Activated CD8-positive, alpha-beta T cell treated with anti-CD3 and anti-CD28 coated beads, Interleukin-2, amount 10 ng/mL, durations not matched to agents 7 days and 5 days (primary cell): ENCODE results near the gene CALD1. TPM values are rescaled to one million over a fixed set of nuclear protein-coding genes. Genes with fewer than 3 reads are reported as not detected.

Source experiments
- ATAC-seq: fragments of 150-1000 bp; cut with Tn5 transposase; one replicate; pipeline ENCODE4 v1.10.0; 2021; ENCODE audit warnings: moderate library complexity
- CTCF ChIA-PET: fragments of 350-600 bp; sonication (Branson Sonifier 250); formaldehyde crosslinking; loops from one replicate; lab custom pipeline; 2021; ENCODE audit warnings: antibody characterized with exemption; lab: Charles Lee
- POLR2A ChIA-PET: fragments of 350-600 bp; sonication (Branson Sonifier 250); formaldehyde crosslinking; loops from one replicate; lab custom pipeline; 2021; ENCODE audit warnings: antibody characterized with exemption; lab: Charles Lee
- DNase-seq: peaks from one replicate; pipeline ENCODE4 v3.0.0-alpha.2; 2020
- H3K27ac Mint-ChIP-seq: one replicate; pipeline ENCODE4 v1.8.0; 2021; ENCODE audit warnings: mild to moderate bottlenecking, mixed read lengths
- H3K27me3 Mint-ChIP-seq: one replicate; pipeline ENCODE4 v1.8.0; 2021; ENCODE audit warnings: low read depth, mixed read lengths
- H3K36me3 Mint-ChIP-seq: one replicate; pipeline ENCODE4 v1.8.0; 2021; ENCODE audit warnings: low read depth, mixed read lengths
- H3K4me1 Mint-ChIP-seq: one replicate; pipeline ENCODE4 v1.8.0; 2021; ENCODE audit warnings: low read depth, mixed read lengths
- H3K4me3 Mint-ChIP-seq: one replicate; pipeline ENCODE4 v1.8.0; 2021; ENCODE audit warnings: mild to moderate bottlenecking, mixed read lengths
- H3K9me3 Mint-ChIP-seq: one replicate; pipeline ENCODE4 v1.8.0; 2022; ENCODE audit warnings: mixed read lengths; ENCODE audit not compliant: insufficient read depth
- total RNA-seq, 2 experiments: library from RNA; stranded (reverse); gene quantifications; one replicate each; pipeline ENCODE4 v1.2.3, GENCODE V29; 2021

Gene CALD1
- total RNA-seq, 2 experiments from 2014 or later: 0.55 TPM; not detected in 1

DNA sequence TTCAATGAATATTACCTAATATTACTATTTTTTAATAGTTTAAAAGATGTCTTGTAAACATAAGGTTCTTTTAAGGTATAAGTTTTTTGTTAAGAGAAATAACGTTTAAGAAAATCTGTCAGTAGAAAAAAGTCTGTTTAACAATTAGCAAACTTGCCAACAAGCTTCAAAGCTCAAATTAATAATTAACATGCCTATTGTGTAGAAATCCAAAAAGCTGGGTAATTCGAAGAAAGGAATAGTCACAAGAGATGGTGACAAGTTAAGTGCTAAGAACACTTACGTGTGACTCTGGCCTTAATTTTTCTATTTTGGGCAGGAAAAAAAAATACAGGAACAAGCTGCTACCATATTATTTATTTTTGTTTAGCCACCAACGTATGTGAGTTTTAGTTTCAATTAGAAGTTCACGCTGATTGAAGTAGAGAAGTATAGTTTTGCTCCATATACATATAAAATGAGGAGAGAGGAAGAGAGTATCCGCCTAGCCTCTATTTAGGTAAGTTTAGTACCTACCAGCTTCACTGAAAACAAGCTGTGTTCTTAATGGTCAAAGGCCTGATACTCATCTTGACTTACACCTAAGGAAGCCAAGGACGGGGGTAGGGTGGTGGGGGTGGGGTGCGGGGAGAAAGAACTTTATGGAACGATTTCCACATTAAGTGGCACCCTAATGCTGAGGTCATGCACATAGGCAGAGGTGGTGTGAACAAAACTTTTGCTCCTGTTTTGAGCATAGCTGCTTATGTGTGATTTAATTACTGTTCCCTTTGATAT, 163.4 kb downstream of the CALD1 start:
- POLR2A ChIA-PET: no interaction called here
- no peak for ATAC-seq

DNA sequence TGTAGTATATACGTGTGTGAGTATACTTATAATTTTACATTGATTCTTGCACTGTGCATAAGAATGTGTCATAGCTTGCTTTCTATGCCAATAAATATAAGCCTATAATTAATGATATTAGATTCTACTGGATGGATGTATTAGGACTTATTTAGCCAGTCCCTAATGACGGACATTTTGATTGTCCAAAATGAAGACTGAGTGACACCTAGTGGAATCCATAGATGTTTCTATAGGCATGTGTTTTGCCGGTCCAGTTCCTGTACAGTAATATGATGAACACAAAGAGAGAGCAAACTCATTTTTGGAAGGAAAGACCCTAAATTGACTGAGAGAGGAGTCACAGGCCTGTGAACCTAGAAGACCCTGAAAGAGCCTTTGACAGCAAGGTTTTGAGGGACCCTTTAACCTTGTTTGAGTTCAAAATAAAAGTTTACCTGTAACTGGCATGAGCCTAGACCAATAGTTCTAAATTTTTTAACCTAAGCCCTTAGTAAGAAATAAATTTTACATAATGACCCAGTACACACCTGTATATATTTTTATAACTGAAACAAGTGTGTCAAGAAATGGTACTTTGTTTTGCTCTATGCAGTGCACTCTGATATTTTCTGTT, 164.5 kb downstream of the CALD1 start:
- DNase-seq (no peak), ATAC-seq (no peak)
- H3K9me3 Mint-ChIP-seq: no peaks in the 10 kb centered on the region
- no peaks in the 10 kb centered on the region for H3K27me3 Mint-ChIP-seq
- H3K27ac Mint-ChIP-seq: no peak overlapping the region
- H3K4me3 Mint-ChIP-seq: no peak overlapping the region
- POLR2A ChIA-PET: no interaction called here
- CTCF ChIA-PET: interaction anchor here (1.2 kb wide), 1 partner anchor 298 kb away, joined by 4 read pairs; the partner anchor contains the start of gene BPGM
- peaks cover 3% of the 10 kb centered on the region for H3K4me1 Mint-ChIP-seq
- H3K36me3 Mint-ChIP-seq: no peaks in the 10 kb centered on the region

More for the DNA sequence above, 163.4 kb downstream of the CALD1 start:
- CTCF ChIA-PET: interaction anchor here (0.8 to 1.2 kb wide), 2 partner anchors 253 to 297 kb away, joined by 4 read pairs; partner anchors contain the start of gene BPGM
- Mint-ChIP-seq H3K4me1 (peaks cover 3% of the 10 kb centered on the region), H3K36me3 (no peaks in the 10 kb centered on the region), H3K9me3 (no peaks in the 10 kb centered on the region), H3K4me3 (no peak overlapping the region), H3K27me3 (no peaks in the 10 kb centered on the region), H3K27ac (no peak overlapping the region)
- DNase-seq: no peak

DNA sequence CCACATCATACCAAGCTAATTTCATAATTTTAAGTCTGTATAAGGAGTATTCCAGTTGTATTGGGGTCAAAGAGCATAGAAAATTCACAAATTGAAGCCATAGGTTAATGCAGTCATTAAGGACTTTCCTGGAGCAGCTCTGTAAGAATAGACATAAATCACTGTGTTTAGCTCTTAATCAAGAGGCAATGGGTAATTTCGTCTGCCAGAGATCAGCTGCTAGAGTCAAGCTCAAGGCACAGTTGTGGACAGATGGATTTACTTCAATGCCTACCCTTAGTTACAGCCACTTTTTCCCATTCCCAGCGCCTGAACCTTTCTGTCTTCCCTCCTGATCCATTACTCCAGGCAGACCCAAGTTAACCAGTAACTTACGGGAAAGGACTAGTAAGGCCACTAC, 166.3 kb downstream of the CALD1 start:
- H3K4me3 Mint-ChIP-seq: no peak overlapping the region
- POLR2A ChIA-PET: interaction anchor here (0.5 kb wide), 1 partner anchor 134 kb away, joined by 3 read pairs; no protein-coding TSS in a partner anchor

DNA sequence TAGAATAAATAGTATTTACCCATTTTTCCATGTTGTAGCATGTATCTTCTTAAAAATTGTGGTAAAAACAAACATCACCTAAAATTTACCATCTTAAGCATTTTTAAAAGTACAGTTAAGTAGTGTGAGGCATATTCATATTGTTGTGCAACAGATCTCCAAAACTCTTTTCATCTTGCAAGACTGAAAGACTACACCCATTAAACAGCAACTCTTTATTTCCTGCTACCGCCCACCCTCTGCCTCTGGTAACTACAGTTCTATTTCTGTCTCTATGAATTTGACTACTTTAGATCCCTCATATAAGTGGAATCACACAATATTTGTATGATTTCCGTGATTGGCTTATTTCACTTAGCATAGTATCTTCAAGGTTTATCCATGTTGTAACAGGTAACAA, 166.8 kb downstream of the CALD1 start:
- H3K27ac Mint-ChIP-seq: no peak overlapping the region
- H3K4me3 Mint-ChIP-seq: no peak overlapping the region
- ATAC-seq (no peak), DNase-seq (no peak)
- H3K36me3 Mint-ChIP-seq: no peaks in the 10 kb centered on the region
- no peaks in the 10 kb centered on the region for H3K9me3 Mint-ChIP-seq
- ChIA-PET CTCF (interaction anchor here (0.9 kb wide), 1 partner anchor 314 kb away, joined by 3 read pairs; no protein-coding TSS in a partner anchor), POLR2A (interaction anchor here (0.5 kb wide), 1 partner anchor 133 kb away, joined by 3 read pairs; no protein-coding TSS in a partner anchor)
- H3K4me1 Mint-ChIP-seq: peaks cover 3% of the 10 kb centered on the region
- no peaks in the 10 kb centered on the region for H3K27me3 Mint-ChIP-seq

More for the DNA sequence above, 166.3 kb downstream of the CALD1 start:
- CTCF ChIA-PET: interaction anchor here (0.9 to 1.4 kb wide), 4 partner anchors 38 to 314 kb away, joined by 3 to 5 read pairs (median 4); no protein-coding TSS in a partner anchor
- H3K9me3 Mint-ChIP-seq: no peaks in the 10 kb centered on the region
- peaks cover 3% of the 10 kb centered on the region for H3K4me1 Mint-ChIP-seq
- H3K36me3 Mint-ChIP-seq: no peaks in the 10 kb centered on the region
- DNase-seq (no peak), ATAC-seq (no peak)
- H3K27me3 Mint-ChIP-seq: no peaks in the 10 kb centered on the region
- no peak overlapping the region for H3K27ac Mint-ChIP-seq

DNA sequence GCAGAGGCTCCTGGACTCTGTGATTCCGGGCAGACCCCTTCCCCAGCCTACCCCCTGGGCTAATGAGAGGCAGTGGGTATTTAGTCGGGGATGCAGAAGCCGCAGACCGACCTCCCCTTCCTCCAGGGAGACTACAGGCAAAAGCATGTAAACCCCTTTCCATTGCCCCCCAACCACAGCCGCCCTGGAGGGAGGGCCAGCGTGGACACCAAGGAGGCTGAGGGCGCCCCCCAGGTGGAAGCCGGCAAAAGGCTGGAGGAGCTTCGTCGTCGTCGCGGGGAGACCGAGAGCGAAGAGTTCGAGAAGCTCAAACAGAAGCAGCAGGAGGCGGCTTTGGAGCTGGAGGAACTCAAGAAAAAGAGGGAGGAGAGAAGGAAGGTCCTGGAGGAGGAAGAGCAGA, 167.9 kb downstream of the CALD1 start:
- Mint-ChIP-seq H3K27me3 (no peaks in the 10 kb centered on the region), H3K9me3 (no peaks in the 10 kb centered on the region), H3K4me1 (peaks cover 3% of the 10 kb centered on the region), H3K27ac (no peak overlapping the region), H3K36me3 (no peaks in the 10 kb centered on the region), H3K4me3 (no peak overlapping the region)
- ChIA-PET CTCF (no interaction called here), POLR2A (no interaction called here)
- DNase-seq (no peak), ATAC-seq (no peak)

DNA sequence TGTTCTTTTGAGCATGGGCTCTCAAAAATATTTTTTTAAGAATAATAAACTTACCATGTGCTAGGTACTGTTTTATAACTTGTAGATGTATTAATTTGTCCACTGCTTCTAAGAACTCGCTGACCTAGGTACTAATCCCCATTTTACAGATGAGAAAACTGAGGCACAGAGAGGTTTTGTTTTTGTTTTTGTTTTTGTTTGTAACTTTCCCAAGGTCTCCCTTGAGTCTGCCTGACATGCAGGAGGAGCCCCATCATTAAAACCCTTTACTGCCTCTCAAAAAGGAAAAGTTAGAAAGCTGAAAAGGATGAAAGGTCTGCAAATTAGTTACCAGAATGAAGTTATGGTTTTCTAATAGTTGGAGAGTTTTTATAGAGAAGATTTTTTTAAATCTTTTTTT, 168.4 kb downstream of the CALD1 start:
- Mint-ChIP-seq H3K4me3 (no peak overlapping the region), H3K4me1 (peaks cover 3% of the 10 kb centered on the region), H3K27me3 (no peaks in the 10 kb centered on the region), H3K9me3 (no peaks in the 10 kb centered on the region), H3K27ac (no peak overlapping the region), H3K36me3 (no peaks in the 10 kb centered on the region)
- DNase-seq (no peak), ATAC-seq (no peak)
- CTCF ChIA-PET: interaction anchor here (4.9 kb wide), 1 partner anchor 314 kb away, joined by 15 read pairs; no protein-coding TSS in a partner anchor
- POLR2A ChIA-PET: no interaction called here

DNA sequence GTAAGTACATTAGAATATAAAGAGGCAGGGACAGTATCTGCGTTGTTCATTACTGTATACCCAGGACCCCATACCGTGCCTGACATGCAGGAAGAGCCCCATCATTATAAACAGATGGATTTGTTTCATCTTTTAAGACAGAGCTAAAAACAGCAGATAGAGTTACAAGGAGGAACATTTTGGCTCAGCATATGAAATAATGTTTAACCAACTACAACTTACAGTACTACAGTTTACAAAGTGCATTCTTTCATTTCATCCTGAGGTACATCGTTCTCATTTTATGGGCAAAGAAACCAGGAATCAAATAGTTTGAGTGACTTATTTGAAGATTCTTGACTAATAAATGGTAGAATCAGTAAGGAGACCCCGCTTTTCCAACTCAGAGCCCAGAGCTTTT, 168.8 kb downstream of the CALD1 start:
- Mint-ChIP-seq H3K27ac (no peak overlapping the region), H3K4me1 (peaks cover 3% of the 10 kb centered on the region), H3K27me3 (no peaks in the 10 kb centered on the region), H3K36me3 (no peaks in the 10 kb centered on the region), H3K9me3 (no peaks in the 10 kb centered on the region), H3K4me3 (no peak overlapping the region)
- no peak for ATAC-seq
- DNase-seq: no peak
- ChIA-PET POLR2A (no interaction called here), CTCF (interaction anchor here (4.9 kb wide), 1 partner anchor 315 kb away, joined by 15 read pairs; no protein-coding TSS in a partner anchor)

DNA sequence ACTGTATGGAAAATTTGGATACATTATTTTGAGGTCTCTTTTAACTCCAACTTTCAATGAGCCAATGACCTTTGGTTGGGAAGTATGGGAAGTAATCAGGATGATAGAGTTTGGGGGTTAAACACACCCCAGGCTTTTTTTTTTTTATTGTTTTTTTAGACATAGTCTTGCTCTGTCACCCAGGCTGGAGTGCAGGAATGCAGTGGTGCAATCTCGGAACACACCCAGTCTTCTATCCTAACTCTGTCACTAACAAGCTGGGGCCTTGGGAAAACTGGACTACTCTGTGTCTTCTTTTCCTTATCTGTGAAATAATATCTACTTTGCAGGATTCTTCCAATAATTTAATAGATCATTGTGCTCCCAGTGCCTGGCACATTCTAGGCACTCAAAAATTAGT, 169.3 kb downstream of the CALD1 start:
- no peak for ATAC-seq
- Mint-ChIP-seq H3K27me3 (no peaks in the 10 kb centered on the region), H3K4me1 (peaks cover 3% of the 10 kb centered on the region), H3K36me3 (no peaks in the 10 kb centered on the region), H3K27ac (no peak overlapping the region), H3K9me3 (no peaks in the 10 kb centered on the region), H3K4me3 (no peak overlapping the region)
- CTCF ChIA-PET: interaction anchor here (4.9 kb wide), 1 partner anchor 315 kb away, joined by 15 read pairs; no protein-coding TSS in a partner anchor
- DNase-seq: no peak
- POLR2A ChIA-PET: no interaction called here

DNA sequence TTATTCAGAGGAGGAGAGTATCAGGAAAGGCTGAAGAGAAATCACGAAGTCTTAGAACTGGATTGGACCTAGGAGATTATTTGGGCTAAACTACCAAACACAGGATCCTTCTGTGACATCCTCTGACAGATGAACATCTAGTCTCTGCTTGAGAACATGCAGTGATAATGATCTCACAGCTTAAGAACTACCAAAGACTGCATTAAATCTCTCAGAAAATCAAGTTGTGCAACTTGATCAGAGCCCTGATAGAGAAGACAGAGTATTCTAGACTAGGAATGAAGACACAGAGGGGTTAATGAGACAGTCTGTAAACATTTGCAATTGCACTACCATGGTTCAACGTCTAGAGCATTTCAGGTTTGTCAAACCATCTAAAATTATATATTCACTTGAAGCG, 169.7 kb downstream of the CALD1 start:
- ChIA-PET POLR2A (no interaction called here), CTCF (interaction anchor here (4.9 kb wide), 1 partner anchor 316 kb away, joined by 15 read pairs; no protein-coding TSS in a partner anchor)
- no peak for ATAC-seq

DNA sequence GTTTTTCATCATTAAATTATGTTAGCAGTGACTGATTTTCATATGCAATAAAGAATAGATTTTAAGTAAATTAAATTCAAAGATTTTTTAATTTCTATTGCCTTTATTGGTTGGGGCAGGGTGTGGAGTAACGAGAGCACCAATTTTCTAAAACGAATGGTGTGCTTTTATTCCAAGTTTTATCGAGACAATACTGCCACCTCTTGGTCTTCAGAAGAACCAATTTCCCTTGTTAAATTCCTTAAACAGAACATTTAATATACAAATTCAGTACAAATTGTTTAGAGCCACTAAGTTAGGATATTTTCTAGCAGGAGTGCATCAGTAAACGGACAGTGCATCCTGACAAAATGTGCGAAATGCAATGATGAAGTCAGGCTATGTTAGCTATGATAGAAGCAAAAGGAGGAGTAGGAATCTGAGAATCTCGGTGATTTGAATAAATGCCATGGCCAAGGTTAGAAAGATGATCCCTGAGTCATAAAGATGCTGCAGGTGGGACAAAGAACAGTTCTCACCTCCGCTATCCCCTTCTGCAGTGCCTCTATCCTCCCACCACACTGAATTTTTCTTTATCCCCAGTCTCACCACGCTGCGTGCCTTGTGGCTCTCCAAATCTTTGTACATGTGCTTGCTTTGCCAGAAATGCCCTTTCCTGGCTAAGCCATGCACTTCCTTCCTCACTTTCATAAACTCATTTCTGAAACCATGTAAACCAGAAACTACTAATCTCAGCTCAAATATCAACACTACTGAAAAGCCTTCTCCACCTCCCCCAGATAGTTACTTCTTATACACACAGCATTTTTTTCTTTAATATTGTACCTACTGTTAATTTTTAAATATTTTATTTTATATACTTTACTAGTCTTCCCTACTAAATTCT, 175.0 kb downstream of the CALD1 start:
- CTCF ChIA-PET: interaction anchor here (1.0 to 2.8 kb wide), 6 partner anchors 10 to 440 kb away, joined by 3 to 22 read pairs (median 4); no protein-coding TSS in a partner anchor
- no peaks in the 10 kb centered on the region for H3K27me3 Mint-ChIP-seq
- H3K36me3 Mint-ChIP-seq: no peaks in the 10 kb centered on the region
- POLR2A ChIA-PET: interaction anchor here (0.9 kb wide), 1 partner anchor 193 kb away, joined by 3 read pairs; the partner anchor contains the start of gene TMEM140
- no peak overlapping the region for H3K4me3 Mint-ChIP-seq
- no peaks in the 10 kb centered on the region for H3K9me3 Mint-ChIP-seq
- peaks cover 2% of the 10 kb centered on the region for H3K4me1 Mint-ChIP-seq
- ATAC-seq (no peak), DNase-seq (no peak)
- no peak overlapping the region for H3K27ac Mint-ChIP-seq

More for the DNA sequence above, 169.7 kb downstream of the CALD1 start:
- no peaks in the 10 kb centered on the region for H3K36me3 Mint-ChIP-seq
- no peaks in the 10 kb centered on the region for H3K27me3 Mint-ChIP-seq
- no peaks in the 10 kb centered on the region for H3K9me3 Mint-ChIP-seq
- no peak overlapping the region for H3K4me3 Mint-ChIP-seq
- H3K4me1 Mint-ChIP-seq: peaks cover 3% of the 10 kb centered on the region
- H3K27ac Mint-ChIP-seq: no peak overlapping the region
- no peak for DNase-seq

DNA sequence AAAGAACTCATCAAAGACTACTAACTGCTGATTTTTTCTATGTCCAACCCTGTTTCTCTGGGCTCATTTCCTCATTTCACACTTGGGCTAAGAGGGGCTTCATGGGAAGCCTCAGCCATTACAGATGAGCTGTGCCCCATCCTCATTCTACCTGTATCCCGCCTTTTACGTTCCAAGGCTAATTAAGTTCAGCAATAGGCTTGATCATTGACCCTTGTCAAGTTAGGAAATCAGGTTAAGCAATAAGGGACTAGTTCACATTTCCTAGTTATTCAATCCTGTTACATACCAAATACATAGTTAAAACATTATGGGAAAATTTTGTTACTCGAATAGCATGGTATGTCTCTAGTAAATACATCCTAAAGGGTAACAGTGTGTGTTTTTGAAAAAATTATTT, 177.6 kb downstream of the CALD1 start:
- ATAC-seq (no peak), DNase-seq (no peak)
- Mint-ChIP-seq H3K4me1 (peaks cover 2% of the 10 kb centered on the region), H3K9me3 (no peaks in the 10 kb centered on the region), H3K4me3 (no peak overlapping the region), H3K27ac (no peak overlapping the region), H3K36me3 (no peaks in the 10 kb centered on the region), H3K27me3 (no peaks in the 10 kb centered on the region)
- POLR2A ChIA-PET: no interaction called here
- CTCF ChIA-PET: no interaction called here
